Activated CD4-positive, alpha-beta T cell treated with anti-CD3 and anti-CD28 coated beads for 48 hours (primary cell): ENCODE measurements around the gene PSMA5.

ENCODE experiments used
- DNase-seq: peaks from one replicate; pipeline ENCODE4 v3.0.0-alpha.2; 2020

PSMA5 gene

GRCh38 chr1:109361649-109362048 lies 64.6 kb downstream of the PSMA5 start:
- DNase-seq = no peak

DNA sequence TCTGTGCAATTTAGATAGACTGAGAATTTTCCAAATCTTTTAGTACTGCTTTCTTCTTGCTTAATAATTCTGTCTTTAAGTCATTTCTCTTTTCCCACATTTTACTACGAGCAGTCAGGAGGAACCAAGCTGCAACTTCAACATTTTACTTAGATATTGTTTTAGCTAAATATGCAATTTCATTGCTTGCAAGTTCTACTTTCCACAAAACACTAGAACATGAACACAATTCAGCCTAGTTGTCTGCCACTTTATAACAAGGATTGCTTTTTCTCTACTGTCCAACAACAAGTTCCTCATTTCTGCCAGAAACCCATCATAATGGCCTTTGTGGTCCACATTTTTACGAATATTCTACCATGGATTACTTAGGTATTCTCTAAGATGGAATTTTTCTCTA lies 65.2 kb downstream of the PSMA5 start:
- no peak for DNase-seq

GRCh38 chr1:109357616-109358015 lies 68.6 kb downstream of the PSMA5 start:
- no peak for DNase-seq

GRCh38 chr1:109356915-109357314 lies 69.3 kb downstream of the PSMA5 start:
- no peak for DNase-seq

GRCh38 chr1:109356505-109356904 lies 69.7 kb downstream of the PSMA5 start:
- DNase-seq = no peak

DNA sequence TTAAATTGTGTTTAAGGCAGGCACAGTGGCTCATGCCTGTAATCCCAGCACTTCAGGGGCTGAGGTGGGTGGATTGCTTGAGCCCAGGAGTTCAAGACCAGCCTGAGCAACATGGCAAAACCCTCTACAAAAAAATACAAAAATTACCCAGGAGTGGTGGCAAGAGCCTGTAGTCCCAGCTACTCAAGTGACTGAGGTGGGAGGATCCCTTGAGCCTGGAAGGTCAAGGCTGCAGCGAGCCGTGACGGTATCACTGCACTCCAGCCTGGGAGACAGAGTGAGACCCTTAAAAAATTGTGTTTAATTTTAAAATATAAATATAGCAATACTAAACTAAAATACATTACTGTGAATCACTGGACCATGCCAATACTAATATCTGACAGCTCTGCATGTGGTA lies 71.3 kb downstream of the PSMA5 start:
- no peak for DNase-seq

DNA sequence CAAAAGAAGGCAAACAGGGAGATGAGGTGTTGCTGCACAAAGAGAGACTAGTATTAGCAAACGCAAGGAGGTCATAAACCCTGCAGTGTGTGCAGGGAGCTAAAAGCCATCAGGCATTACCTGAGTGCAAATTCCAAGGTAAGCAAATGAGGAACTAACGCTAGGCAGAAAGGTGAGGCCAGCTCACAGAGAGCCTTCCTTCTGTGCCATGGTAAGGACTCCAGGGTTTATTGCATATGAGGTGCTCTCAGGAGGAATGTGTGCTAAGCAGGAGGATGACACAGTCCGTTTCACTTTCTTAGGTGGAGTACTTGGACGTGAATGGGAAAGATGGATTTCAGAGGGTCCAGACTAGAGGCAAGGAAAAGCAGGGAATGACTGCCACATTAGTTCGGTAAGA lies 74.8 kb downstream of the PSMA5 start:
- DNase-seq = no peak

GRCh38 chr1:109350655-109351054 lies 75.6 kb downstream of the PSMA5 start:
- DNase-seq = no peak

DNA sequence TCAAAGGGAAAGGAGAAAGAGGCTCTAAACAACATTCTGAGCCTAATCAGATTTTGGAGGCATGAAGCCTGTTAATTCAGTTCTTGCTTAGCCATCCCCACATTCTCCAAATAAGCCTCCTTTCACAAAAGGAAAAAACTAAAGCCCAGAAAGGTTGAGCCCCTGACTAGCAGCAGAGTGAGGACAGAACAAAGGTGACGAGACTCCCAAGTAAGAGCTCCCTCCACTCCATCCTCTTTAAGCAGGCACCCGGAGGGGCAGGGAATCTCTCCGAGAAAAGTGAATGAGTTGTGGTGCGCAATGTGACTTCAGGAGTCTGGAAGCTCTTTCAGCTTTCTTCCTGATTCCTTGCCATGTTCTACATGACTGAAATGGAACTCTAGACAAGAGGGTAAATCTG lies 76.1 kb downstream of the PSMA5 start:
- no peak for DNase-seq
